Activated B cell treated with CpG ODN at 0.5 μM for 24 hours (primary cell): Measurements from ENCODE around the gene TBC1D22A. TPM values are rescaled to one million over a fixed set of nuclear protein-coding genes. Genes with fewer than 3 reads are reported as not detected.

ENCODE experiments used
- ATAC-seq: fragments of 200-7000 bp; cut with Tn5 transposase; one replicate; pipeline ENCODE4 v1.10.0; 2021; ENCODE audit warnings: low read depth, mild to moderate bottlenecking, moderate library complexity
- CTCF ChIA-PET: fragments of 350-600 bp; sonication (Branson Sonifier 250); formaldehyde crosslinking; loops from one replicate; lab custom pipeline; 2021; ENCODE audit warnings: antibody characterized with exemption; lab: Charles Lee
- POLR2A ChIA-PET: fragments of 350-600 bp; sonication (Branson Sonifier 250); formaldehyde crosslinking; loops from one replicate; lab custom pipeline; 2021; ENCODE audit warnings: antibody characterized with exemption; lab: Charles Lee
- DNase-seq: peaks from one replicate; pipeline ENCODE4 v3.0.0; 2022
- H3K27ac Mint-ChIP-seq: one replicate; pipeline ENCODE4 v1.8.0; 2020; ENCODE audit warnings: mixed read lengths
- H3K27me3 Mint-ChIP-seq: one replicate; pipeline ENCODE4 v1.8.0; 2021; ENCODE audit warnings: mixed read lengths
- H3K36me3 Mint-ChIP-seq: one replicate; pipeline ENCODE4 v1.8.0; 2021; ENCODE audit warnings: low read depth, mixed read lengths
- H3K4me1 Mint-ChIP-seq: one replicate; pipeline ENCODE4 v1.8.0; 2021; ENCODE audit warnings: mixed read lengths
- H3K4me3 Mint-ChIP-seq: one replicate; pipeline ENCODE4 v1.8.0; 2020; ENCODE audit warnings: mild to moderate bottlenecking, mixed read lengths
- H3K9me3 Mint-ChIP-seq: one replicate; pipeline ENCODE4 v1.8.0; 2020; ENCODE audit warnings: mixed read lengths
- intact Hi-C: fragments of 100-400 bp; cut with micrococcal nuclease; formaldehyde crosslinking; loops from one replicate; pipeline ENCODE4 v1.15.1; 2024
- total RNA-seq: library from RNA; stranded (reverse); gene quantifications from 2 replicates; pipeline ENCODE4 v1.2.3, GENCODE V29; 2022
- TF ChIP-seq, protein P1 (sequence below): fragments of 200-600 bp; IDR thresholded peaks from one replicate; pipeline ENCODE4 v1.8.0; 2022; ENCODE audit warnings: antibody characterized with exemption, mild to moderate bottlenecking

The TBC1D22A gene
- total RNA-seq, 1 donor from 2014 or later: 85.9 TPM

DNA sequence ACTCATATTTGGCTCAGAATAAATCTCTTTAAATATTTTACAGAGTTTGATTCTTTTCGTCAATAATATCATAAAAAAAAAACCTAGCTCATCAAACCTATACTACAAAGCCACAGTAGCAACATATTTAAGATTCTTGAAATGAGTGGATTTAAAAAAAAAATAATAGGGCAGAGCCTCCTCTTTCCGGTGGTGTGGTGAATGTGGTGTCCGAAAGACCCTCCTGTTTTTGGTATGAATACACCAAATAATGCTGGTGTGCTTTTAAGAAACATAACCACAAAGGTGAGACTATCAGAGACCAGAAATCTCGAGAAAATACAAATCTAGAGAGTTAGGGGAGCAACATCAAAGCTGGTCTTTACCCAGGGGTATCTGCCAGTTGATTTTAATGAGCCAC is 342.6 kb downstream of the TBC1D22A start:
- no peak for ATAC-seq
- Mint-ChIP-seq H3K4me3 (no peak overlapping the region), H3K9me3 (no peaks in the 10 kb centered on the region), H3K27me3 (no peaks in the 10 kb centered on the region), H3K27ac (no peak overlapping the region), H3K4me1 (no peaks in the 10 kb centered on the region), H3K36me3 (peaks cover 53% of the 10 kb centered on the region)
- intact Hi-C loops: no loop called here
- TF ChIP-seq, protein P1, sequence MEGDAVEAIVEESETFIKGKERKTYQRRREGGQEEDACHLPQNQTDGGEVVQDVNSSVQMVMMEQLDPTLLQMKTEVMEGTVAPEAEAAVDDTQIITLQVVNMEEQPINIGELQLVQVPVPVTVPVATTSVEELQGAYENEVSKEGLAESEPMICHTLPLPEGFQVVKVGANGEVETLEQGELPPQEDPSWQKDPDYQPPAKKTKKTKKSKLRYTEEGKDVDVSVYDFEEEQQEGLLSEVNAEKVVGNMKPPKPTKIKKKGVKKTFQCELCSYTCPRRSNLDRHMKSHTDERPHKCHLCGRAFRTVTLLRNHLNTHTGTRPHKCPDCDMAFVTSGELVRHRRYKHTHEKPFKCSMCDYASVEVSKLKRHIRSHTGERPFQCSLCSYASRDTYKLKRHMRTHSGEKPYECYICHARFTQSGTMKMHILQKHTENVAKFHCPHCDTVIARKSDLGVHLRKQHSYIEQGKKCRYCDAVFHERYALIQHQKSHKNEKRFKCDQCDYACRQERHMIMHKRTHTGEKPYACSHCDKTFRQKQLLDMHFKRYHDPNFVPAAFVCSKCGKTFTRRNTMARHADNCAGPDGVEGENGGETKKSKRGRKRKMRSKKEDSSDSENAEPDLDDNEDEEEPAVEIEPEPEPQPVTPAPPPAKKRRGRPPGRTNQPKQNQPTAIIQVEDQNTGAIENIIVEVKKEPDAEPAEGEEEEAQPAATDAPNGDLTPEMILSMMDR: no peak
- CTCF ChIA-PET: no interaction called here
- DNase-seq: no peak
- POLR2A ChIA-PET: no interaction called here

- ChIA-PET CTCF (no interaction called here), POLR2A (no interaction called here)
- no peak for DNase-seq
- TF ChIP-seq, protein P1: no peak
- Mint-ChIP-seq H3K4me1 (no peaks in the 10 kb centered on the region), H3K9me3 (no peaks in the 10 kb centered on the region), H3K27me3 (no peaks in the 10 kb centered on the region), H3K27ac (no peak overlapping the region), H3K36me3 (peaks cover 50% of the 10 kb centered on the region), H3K4me3 (no peak overlapping the region)
- no peak for ATAC-seq
- intact Hi-C loops: no loop called here
These were observed 344.4 kb downstream of the TBC1D22A start for GRCh38 chr22:47106806-47107205.

DNA sequence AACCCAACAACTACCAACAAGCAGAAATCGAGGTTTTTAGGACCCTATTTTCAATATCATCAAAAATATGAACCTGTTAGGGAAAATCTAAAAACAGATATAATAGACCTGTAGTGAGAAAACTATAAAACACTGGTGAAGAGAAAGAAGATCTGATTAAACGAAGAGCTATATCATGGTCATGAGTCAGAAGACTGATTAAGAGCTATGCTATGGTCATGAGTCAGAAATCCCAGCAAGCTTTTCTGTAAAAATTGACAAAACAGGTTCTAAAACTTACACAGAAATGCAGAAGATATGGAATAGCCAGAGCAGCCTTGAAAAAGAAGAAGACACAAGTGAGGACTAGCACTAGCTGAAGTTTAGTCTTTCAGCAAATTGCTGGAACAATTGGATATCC is 345.0 kb downstream of the TBC1D22A start:
- ChIA-PET POLR2A (no interaction called here), CTCF (no interaction called here)
- H3K9me3 Mint-ChIP-seq: no peaks in the 10 kb centered on the region
- DNase-seq (no peak), ATAC-seq (no peak)
- no peaks in the 10 kb centered on the region for H3K4me1 Mint-ChIP-seq
- H3K4me3 Mint-ChIP-seq: no peak overlapping the region
- TF ChIP-seq, protein P1: no peak
- H3K36me3 Mint-ChIP-seq: peaks cover 47% of the 10 kb centered on the region
- H3K27ac Mint-ChIP-seq: no peak overlapping the region
- H3K27me3 Mint-ChIP-seq: no peaks in the 10 kb centered on the region
- intact Hi-C loops: no loop called here

GRCh38 chr22:47110817-47111443 is 348.5 kb downstream of the TBC1D22A start:
- ATAC-seq: no peak
- intact Hi-C loops: no loop called here
- ChIA-PET CTCF (no interaction called here), POLR2A (no interaction called here)
- DNase-seq: no peak
- Mint-ChIP-seq H3K9me3 (no peaks in the 10 kb centered on the region), H3K36me3 (peaks cover 63% of the 10 kb centered on the region), H3K4me1 (no peaks in the 10 kb centered on the region), H3K4me3 (no peak overlapping the region), H3K27me3 (no peaks in the 10 kb centered on the region), H3K27ac (no peak overlapping the region)
- TF ChIP-seq, protein P1: no peak

DNA sequence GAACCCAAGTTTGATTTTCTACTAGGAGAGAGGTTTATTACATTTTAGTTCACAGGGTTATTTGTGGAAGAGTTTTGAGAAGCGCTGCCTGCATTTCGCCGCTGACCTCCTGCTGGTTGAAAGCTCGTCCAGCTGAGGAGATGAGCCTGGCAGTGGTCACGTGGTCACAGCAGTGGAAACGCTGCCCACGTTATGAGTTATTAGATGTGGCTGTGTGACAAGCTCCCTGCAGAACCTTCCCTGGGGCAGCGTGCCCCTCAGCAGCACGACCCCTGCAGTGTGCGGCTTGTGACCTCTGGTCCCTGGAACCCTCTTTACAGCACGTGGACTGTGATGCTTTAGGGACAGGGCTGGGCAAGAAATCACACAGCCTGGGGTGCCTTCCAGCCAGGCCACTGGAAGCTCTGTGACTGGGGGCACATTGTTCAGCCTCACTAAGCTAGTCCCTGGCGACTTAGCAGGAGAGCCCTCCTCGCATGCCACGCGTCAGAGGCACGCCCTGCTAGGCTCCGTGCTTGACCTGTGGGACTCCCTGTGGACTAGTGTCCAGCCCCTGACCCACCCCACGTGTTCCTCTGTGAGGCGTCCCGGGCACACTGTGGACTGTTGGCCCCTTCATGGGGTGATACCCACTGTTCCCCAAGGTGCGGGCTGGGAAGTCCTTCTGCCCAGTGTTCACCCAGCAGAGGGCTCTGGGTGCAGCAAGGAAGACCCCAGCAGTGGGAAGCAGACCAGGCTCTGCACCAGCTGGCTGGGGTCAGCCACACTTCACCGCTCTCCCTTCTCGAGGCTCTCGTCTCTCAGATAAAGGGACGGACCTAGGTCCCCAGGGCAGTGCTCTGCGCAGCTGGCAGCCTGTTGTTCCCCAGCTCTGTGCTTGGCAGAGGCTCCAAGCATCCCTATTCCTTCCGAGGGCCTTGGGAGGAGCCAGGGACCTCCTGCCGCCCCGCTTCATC is 349.5 kb downstream of the TBC1D22A start:
- no peak overlapping the region for H3K4me3 Mint-ChIP-seq
- no peaks in the 10 kb centered on the region for H3K9me3 Mint-ChIP-seq
- ATAC-seq: no peak
- intact Hi-C loops: no loop called here
- no peaks in the 10 kb centered on the region for H3K27me3 Mint-ChIP-seq
- H3K27ac Mint-ChIP-seq: no peak overlapping the region
- no peaks in the 10 kb centered on the region for H3K4me1 Mint-ChIP-seq
- POLR2A ChIA-PET: no interaction called here
- H3K36me3 Mint-ChIP-seq: peaks cover 67% of the 10 kb centered on the region
- CTCF ChIA-PET: no interaction called here
- no peak for DNase-seq
- TF ChIP-seq, protein P1: no peak
